AG09309 (cell line): ENCODE data around the gene PDE6D.
A peak's percentile ranks its signal among the peaks of the same experiment; 100 is the strongest.

Source experiments
- DNase-seq: peaks from one replicate; pipeline ENCODE4 v3.0.0-alpha.2; 2010; ENCODE audit warnings: low read depth
- H3K4me3 ChIP-seq: 2 replicates; pipeline ENCODE4 v1.5.1; 2011; ENCODE audit warnings: mild to moderate bottlenecking, low read depth, low read length, moderate library complexity; ENCODE audit not compliant: control insufficient read depth
- CTCF ChIP-seq: IDR thresholded peaks from 2 replicates; pipeline ENCODE4 v1.5.1; 2011; ENCODE audit warnings: mild to moderate bottlenecking, low read depth, low read length, inconsistent platforms; ENCODE audit not compliant: insufficient read depth, control insufficient read depth; ENCODE audit errors: missing control alignments

Gene PDE6D

GRCh38 chr2:231685349-231686191 is 95.5 kb downstream of the PDE6D start:
- H3K4me3 ChIP-seq: no peak overlapping the region
- peak; percentile 25 for TF ChIP-seq CTCF
- no peak for DNase-seq

GRCh38 chr2:231684314-231685223 is 96.5 kb downstream of the PDE6D start:
- no peak overlapping the region for H3K4me3 ChIP-seq
- no peak for TF ChIP-seq CTCF
- no peak for DNase-seq

GRCh38 chr2:231683292-231684235 is 97.5 kb downstream of the PDE6D start:
- no peak for DNase-seq
- TF ChIP-seq CTCF: no peak

GRCh38 chr2:231682603-231683291 is 98.3 kb downstream of the PDE6D start:
- H3K4me3 ChIP-seq: no peak overlapping the region
- DNase-seq: no peak
- no peak for TF ChIP-seq CTCF

More at GRCh38 chr2:231683292-231684235, 97.5 kb downstream of the PDE6D start:
- H3K4me3 ChIP-seq: no peak overlapping the region
